Measurements from ENCODE around the gene CASP9. TPM values are rescaled to one million over a fixed set of nuclear protein-coding genes. Genes with fewer than 3 reads are reported as not detected.

Gene CASP9
- total and polyA plus RNA-seq, 10 of the 15 experiments (the other 5 are each of a cell fraction or from before 2014, with no cell fraction given) = 2.7 to 14.6 (median 7.6) TPM

- TF ChIP-seq GABPA (IDR thresholded peaks at IDR 0.05; ENCODE audit: low read depth) (no peak), HDAC6 (IDR thresholded peaks at IDR 0.05; ENCODE audit: unreplicated experiment) (no peak), ELK1 (IDR thresholded peaks at IDR 0.05; ENCODE audit: low read depth, low read length) (no peak), SUZ12 (IDR thresholded peaks at IDR 0.05; ENCODE audit: unreplicated experiment) (no peak), REST (IDR thresholded peaks at IDR 0.05; ENCODE audit: low read depth, low read length) (no peak), HSF1 (IDR thresholded peaks at IDR 0.05; ENCODE audit: low read depth, low read length) (no peak), MXI1 (IDR thresholded peaks at IDR 0.05; ENCODE audit: low read depth, low read length) (no peak)
These were observed 16.2 kb upstream of the CASP9 start (continued) for GRCh38 chr1:15540186-15540585.

All from GM12878 (cell line).